ENCODE measurements around the gene ASCL3.
A peak's percentile ranks its signal among the peaks of the same experiment; 100 is the strongest.
"Not testable (repeated sequence)": the region's sequence is repeated elsewhere in the genome, so short reads cannot be mapped to it uniquely, and the experiment has no call there.

Gene ASCL3, protein sequence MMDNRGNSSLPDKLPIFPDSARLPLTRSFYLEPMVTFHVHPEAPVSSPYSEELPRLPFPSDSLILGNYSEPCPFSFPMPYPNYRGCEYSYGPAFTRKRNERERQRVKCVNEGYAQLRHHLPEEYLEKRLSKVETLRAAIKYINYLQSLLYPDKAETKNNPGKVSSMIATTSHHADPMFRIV

DNA sequence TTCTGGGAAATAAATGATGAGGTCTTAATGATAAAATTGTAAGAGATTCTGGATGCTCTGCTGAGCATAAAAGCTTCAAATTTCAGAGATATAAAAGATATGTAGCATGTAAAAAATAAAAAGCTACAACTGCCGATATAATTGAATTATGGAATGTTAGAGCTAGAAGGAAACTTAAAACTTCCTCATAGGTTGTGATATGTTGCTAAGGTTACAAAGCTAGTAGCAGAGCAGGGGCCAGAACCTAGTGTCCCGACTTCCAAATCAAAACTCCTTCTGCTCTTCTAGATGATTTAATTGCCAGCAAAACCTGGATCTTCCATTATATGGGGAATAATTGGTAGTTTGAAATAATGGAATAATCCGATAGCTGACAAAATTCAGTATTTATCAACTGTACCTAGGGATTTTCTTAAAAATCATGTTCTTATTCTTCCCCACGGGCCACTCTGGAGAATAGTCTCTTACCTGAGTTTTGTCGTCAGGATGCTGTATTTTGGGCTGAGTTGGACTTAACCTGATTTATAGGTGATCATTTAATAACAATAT is at the start of gene ASCL3:
Gene ASCL3, minus strand, starts transcription at position 499 of the 549 bp plus-strand sequence. CDS start 4,855 bp downstream, outside the sequence.
- no peak for DNase-seq
- intact Hi-C loops (cut with DNase I): no loop called here

DNA sequence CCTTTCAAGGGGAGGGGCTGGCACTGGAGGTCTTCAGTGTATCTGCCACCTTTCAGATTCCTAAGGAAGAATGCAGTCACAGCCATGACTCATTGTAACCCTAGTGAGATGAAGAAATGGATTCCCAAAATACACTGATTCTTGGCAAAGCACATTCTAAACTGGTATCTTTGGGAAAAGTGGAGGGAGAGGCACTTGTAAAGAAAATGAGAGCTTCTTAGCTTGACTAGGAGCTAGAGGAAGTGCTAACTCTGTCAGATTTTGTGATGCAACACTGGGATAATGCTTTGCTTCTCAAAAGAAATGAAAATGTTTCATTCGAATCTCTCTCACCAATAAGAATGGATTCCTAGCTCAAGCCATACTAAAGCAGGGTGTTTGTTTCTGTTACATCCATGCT is 46.6 kb upstream of the ASCL3 start:
- intact Hi-C loops (cut with DNase I): no loop called here
- no peak for DNase-seq

DNA sequence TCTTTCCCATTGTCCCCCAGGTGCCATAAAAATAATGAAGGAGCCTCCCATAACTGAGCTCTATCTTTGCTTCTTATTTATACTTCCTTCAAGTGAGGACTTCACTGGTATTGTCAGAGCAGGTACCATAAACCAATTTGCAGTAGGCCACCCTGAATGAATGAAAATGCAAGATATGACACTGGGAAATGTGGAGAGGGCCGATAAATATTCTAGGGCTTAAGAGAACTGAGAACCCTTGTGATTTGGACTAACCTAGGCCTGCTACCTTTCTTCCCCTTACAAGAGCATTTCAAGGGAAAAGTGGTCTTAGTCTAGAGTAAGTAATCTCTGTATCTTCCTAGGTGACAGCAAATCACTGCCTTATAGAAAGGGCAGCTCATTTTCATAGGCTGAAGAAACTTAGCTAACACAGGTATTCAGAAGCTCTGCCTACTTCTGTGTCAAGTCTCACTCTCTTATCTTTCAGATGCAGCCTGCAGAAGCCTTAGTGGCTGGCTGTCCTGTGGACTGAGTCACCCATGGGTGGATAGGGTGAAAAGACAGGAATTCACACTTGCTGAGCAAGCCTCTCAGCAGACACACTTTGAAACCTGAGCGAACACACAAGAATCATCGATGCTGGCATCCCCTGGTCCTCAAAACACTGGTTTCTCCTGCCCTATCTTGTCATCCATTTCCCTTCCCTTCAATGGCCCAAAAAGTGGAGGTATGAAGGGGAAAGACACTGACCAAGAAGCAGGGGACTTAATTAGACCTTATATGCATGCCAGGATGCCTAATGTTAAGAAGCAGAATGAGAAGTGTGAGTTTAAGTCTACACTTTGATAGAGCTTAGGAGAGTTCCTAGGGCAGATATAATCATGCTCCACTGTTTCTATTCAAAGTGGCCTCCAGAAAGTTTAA is 45.8 kb upstream of the ASCL3 start:
- intact Hi-C loops (cut with DNase I): no loop called here
- DNase-seq: no peak

DNA sequence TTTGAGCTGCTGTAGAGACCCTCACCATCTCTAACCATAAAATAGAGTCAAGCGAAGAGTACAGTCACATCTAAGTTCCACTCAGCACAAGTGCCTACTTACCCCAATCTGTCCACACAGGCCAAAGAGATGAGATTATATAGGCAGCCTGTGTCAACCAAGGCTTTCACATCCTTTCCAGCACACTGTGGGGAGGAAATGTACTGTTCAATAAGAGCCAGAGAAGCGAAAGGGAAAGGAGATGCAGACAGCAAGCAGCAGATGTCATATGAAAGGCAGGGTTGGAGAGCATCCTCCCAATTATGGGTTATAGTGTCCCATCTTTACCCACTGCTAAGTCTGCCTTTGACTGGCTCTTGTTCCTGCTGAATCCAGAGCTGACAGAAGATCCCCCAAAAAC is 44.6 kb upstream of the ASCL3 start:
- intact Hi-C loops (cut with DNase I): no loop called here
- no peak for DNase-seq

DNA sequence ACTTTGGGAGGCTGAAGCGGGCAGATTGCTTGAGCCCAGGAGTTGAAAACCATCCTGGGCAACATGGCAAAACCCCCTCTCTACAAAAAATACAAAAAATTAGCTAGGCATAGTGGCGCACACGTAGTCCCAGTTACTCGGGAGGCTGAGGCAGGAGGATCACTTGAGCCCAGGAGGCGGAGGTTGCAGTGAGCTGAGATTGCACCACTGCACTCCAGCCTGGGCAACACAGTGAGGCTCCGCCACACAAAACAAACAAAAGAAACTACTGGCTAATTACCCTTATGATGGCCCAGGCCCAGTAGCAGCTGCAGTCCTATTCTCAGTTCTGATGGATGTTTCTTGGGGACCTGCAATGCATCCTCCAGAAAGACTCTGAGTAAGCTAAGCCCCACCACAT is 44.0 kb upstream of the ASCL3 start:
- DNase-seq: peak in 1 of 10 donors; percentile 51
- intact Hi-C loops (cut with DNase I): not testable (repeated sequence)

DNA sequence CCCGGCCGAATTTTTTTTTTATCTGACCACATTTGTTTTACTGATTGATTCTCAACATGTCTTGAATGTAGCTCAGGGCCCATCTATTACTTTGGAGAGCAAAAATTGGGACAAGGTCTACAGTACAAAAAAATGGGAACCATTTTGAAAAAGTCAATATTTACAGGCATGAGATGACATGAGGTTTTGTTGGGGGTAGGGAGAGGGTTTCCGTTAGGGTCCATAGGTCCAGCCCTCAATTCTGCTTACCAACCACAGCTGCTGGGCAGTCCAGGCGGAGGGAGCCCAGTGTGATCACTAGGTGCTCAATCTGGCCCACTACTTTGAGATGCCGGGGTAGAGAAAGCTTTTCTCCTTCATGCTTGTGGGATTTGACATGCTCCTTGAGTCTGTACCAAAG is 42.6 kb upstream of the ASCL3 start:
- intact Hi-C loops (cut with DNase I): no loop called here
- no peak for DNase-seq

DNA sequence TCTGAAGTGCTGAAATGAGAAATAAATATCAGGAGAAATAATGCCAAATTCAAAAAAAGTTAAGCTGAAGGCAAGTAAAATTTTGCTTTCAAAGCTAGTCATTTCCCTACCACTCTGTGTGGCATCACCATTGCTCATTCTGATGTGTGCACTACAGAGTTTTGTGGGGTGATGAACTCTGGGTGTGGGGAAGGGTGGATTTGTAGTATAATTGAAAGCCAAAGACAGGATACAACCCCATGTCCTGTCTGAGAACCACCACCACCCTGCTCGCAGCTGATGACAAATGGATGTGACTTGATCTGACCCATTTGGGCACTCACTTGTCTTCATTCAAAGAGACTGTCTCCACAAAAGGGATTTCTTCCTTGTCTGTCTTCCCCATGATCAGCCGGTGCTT is 40.7 kb upstream of the ASCL3 start:
- intact Hi-C loops (cut with DNase I): no loop called here
- no peak for DNase-seq

DNA sequence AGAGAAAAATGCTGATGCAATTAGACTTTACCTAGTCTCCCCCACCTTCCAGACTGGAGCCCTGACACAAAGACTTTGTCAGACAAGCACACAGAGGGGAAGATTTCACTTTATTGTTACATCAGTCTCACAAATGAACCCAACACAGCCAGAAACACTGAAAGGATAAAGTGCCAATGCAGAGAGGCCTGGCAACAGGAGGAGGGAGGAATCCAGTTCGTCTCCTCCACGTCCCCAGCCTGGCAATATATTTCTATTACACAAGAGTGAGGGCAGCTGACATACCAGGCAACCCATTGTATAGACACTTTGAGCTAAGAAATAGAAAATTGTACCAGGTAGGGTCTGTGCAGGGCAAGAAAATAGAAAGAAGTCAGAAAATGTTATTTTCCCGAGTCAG is 37.7 kb upstream of the ASCL3 start:
- intact Hi-C loops (cut with DNase I): no loop called here
- DNase-seq: no peak

DNA sequence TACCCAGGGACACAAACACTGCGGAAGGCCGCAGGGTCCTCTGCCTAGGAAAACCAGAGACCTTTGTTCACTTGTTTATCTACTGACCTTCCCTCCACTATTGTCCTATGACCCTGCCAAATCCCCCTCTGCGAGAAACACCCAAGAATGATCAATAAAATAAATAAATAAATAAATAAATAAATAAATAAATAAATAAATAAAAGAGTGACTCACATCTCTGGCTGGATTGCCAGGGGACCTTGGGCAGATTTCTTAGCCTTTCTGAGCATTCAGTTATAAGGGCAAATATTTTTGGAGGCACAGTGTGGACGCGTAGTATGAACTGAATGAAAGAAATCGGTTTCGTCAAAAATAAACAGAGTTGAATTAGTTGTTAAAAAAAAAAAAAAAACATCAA is 36.5 kb upstream of the ASCL3 start:
- DNase-seq; intact Hi-C loops (cut with DNase I): not testable (repeated sequence)

DNA sequence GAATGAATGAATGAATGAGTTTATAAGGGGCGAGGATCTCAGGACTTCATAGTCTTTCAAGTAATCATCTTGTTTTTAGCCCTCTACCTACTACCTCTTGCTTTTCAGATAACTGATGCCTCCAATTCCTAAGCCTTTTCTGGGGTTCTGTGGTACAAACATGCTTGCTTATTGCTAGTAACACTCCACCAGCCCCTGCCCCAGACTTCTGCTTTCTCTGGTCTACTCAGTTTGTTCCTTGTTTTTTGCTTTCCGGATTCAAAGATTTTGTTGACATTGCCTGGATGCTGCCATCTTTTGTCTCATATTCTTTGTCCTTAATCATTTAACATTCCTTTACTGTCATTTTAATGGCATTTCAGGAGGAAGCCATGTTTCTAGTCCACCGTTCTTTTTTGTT is 30.3 kb upstream of the ASCL3 start:
- intact Hi-C loops (cut with DNase I): no loop called here
- no peak for DNase-seq

DNA sequence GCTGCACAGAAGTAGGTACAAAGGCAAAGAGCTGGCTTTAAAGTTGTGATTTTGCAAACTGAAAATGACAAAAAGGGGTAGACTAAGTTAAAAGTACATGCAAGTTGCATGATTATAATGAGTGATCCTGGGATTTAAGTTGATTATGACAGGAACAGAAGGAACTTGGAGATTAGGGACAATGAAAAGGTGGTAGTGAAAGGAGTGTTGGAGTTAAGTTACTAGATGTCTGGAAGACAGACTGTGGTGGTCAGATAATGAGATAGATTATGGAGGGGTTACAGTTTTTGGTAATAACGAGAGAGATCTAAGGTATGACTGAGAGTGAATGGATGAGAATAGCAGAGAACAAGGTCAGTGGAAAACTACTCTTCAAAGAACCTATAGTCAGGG is 29.1 kb upstream of the ASCL3 start:
- no peak for DNase-seq
- intact Hi-C loops (cut with DNase I): no loop called here

DNA sequence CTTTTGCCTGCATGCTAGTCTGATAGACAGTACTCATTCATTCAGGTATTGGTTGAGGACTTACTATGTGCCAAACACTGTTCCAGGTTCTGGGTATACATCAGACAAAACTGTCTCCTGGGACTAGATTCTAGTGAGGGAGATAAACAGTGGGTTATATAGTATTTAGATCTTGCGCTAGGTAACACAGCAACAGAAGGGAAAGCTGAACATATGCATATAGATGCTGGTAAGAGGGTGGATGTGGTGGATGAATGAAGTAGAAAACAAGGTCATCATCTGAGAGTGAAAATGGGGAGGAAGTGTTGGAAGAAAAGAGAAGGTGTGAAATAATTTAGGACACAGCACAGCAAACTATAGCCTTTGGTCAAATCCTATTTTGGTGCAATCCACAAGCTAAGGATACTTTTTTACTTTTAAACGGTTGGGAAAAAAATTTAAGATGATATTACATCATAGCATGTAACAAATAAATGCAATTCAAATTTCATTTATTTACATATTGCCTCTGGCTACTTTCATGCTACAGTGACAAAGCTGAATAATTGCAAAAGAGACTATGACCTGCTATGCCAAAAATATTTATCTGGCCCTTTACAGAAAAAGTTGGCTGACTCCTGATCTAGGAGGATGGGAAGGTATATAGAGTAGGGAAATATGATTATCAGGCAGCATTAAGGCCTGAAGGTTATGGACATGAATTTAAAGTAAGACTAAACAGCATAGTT is 28.5 kb upstream of the ASCL3 start:
- DNase-seq: no peak
- intact Hi-C loops (cut with DNase I): no loop called here

DNA sequence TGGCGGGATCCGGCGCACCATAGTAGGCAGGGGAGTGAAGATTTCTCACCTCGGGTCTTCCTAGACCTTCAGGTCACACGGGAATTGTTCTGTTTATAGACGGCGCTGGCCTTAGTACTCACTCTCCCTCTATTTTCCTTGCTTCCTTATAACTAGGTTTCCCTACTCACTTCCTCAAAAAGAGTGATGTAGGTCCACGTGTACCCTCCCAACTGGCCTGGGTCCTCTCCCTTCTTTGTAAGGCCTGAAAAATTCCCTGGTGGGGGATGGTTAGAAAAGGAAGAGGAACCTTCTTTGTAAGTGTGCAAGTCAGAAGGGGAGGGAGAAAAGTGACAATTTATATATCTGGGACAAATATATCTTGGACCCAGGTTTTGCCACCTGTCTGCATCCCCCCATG is 24.4 kb upstream of the ASCL3 start:
- intact Hi-C loops (cut with DNase I): loop anchor here (10.0 kb wide), 1 partner anchor 282 kb away; the partner anchor contains the start of genes RPL27A and TRIM66

DNA sequence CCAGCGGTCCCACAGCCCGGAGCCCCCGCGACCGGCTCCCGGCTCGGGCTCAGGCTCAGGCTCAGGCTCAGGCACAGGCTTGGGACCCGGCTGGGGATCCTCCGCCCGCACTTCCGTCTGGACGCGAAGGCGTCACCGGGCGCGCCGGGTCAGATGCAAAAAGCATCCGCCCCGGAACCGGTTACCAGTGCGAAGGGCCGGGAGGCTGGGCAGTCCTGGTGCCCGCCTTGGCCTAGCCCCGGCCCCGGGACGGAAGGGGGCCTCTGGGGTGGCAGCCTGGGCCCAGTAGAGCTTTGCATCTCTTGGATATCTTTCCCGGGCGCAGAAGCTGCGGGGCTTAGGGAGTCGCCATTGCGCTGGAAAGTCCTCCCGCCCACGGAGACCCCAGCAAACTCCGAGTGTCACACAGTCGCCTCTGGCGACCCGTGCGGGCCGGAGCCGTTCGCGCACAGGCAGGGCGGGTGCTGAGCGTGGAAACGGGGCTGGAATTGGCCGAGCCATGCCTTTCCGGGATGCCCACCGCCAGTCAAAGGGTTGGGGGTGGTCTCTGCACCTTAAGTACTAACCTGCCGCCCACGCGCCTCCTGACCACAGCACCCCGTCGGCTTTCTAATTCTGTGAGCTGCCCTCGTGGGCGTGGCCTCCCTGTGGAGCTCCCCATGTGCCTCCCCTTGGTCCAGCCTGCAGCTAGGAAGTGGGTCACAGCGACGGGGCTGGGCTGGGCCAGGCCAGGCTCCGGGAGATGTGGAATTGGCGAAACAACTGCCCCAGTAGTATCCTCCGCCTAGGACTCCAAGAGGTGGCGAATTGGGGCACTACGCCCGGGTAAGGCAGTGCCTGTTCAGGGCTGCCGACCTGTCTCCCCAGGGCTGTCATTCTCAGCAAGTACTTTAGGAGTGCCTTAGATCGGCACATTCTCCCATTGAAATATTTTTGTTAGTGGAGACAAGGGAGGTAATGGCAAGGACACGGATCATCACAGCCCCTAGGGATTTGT is 21.8 kb upstream of the ASCL3 start, which contains the start of gene TMEM9B:
Gene TMEM9B, minus strand, starts transcription at position 119 of the 997 bp plus-strand sequence. CDS start 129 bp downstream, outside the sequence.
- peak; percentile 83 to 98 (median 92) for DNase-seq
- intact Hi-C loops (cut with DNase I): loop anchor here (5.0 to 10.0 kb wide), 2 partner anchors 52 to 280 kb away; partner anchors contain the start of genes AKIP1, RPL27A and TRIM66

More for the DNA sequence above, 24.4 kb upstream of the ASCL3 start:
- DNase-seq: no peak

DNA sequence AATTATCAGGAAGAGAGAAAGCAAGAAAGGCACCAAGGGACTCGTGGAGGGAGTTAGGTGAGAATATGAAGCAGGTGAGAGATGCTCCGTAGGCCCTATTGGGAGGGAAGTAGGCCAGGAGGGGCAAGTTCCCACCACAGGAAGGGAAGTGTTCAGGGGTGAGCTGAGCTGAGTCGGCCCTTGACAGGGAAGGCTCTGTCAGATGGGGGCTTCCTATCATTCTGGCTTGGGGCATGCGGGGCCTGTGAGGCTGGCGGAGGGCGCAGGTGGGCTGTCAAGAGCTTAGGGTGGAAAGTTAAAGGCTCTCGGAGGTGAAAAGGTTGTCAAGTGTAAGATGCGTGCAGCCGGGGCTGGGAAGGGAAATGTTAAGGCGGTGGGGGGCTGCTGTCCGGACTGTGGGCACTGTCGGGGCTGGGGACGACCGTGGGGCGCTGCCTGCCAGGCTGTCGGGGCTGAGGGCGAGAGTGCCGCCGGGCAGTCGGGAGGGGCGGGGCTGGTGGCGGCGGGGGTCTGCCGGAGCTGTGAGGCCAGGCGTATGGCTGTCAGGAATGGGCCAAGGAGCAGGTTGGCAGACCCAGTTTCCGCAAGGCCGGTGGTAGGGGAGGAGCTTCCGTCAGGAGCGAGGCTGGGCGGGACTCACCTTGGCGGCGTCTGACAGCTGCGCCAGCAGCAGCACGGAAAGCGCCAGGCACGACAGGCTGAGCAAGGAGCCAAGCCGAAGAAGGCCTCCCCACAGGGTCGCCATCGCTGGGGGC is 20.9 kb upstream of the ASCL3 start:
- DNase-seq: peak in 8 of 10 donors; percentile 69 to 97 (median 77)
- intact Hi-C loops (cut with DNase I): loop anchor here (5.0 to 10.0 kb wide), 2 partner anchors 51 to 279 kb away; partner anchors contain the start of genes AKIP1, RPL27A and TRIM66

DNA sequence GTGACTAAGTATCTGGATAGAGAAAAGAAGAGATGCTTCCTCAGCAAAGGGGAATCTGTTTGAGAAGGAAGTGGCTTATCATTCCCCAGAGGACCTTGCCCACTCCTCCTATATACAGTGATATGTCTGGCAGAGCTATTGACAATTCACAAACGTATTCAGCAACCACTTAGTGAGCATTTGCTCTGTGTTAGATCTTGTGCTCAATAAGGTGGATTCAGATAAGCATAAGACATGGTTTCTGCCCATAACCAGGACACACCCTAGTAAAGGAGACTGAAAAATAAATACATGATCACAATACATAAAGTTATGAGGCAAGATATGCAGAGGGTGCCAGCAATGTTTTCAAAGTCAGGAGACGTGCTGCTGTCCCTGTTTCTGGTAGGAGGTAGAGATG is 20.0 kb upstream of the ASCL3 start:
- intact Hi-C loops (cut with DNase I): loop anchor here (5.0 to 10.0 kb wide), 2 partner anchors 51 to 278 kb away; partner anchors contain the start of genes AKIP1, RPL27A and TRIM66
- DNase-seq: no peak

DNA sequence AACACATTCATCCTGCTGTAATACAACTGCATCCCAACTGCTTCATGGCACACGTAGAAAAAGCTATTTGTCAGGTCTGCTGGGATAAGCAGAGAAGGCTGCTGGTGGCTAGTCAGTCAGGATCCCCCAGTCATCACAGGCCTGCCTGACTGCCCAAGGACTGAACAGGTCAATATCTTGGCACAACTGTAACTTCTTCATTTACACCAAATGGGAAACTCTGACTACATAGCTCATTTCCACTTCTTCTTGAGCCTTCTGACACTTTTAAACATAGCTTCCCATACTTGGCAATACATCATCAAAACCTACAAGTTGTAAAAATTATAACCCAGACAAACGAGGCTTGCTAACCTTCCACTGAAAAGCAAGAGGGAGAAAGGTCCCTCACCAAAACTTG is 18.6 kb upstream of the ASCL3 start:
- DNase-seq: no peak
- intact Hi-C loops (cut with DNase I): loop anchor here (5.0 to 10.0 kb wide), 2 partner anchors 49 to 277 kb away; partner anchors contain the start of genes AKIP1, RPL27A and TRIM66

DNA sequence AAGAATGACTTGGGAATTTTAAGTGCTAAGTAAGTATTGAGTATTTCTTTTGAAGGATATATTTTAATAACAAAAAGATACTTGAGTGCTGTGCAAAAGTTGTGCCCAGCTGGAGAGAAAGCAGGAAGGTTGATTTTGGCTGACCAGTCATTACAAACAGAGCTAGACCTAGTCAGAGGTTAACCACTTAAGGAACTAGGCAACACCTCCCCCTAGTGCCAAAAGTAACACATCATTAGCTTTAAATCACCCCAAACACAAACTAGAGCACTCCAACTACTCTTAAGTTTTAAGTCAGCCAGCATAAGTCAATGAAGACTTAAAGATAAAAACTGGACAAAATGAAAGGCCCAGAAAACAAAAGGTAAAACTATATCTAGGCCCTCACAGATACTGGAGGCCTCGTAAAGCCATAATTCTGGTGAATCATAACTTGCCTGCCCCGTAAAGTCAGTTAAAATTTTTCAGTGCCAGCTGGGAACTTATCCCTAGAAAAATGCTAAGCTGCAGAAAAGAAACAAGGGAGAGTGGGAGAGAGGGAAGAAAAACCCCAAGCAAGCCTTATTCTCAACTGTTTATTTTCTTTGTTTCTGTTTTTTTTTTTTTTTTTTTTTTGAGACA is 16.8 kb upstream of the ASCL3 start:
- no peak for DNase-seq

More for the DNA sequence above, 16.8 kb upstream of the ASCL3 start:
- intact Hi-C loops (cut with DNase I): loop anchor here (5.0 to 10.0 kb wide), 2 partner anchors 47 to 275 kb away; partner anchors contain the start of genes AKIP1, RPL27A and TRIM66
